ENCODE data around the gene SEMA3E. TPM values are rescaled to one million over a fixed set of nuclear protein-coding genes. Genes with fewer than 3 reads are reported as not detected.

The SEMA3E gene
- total and polyA plus RNA-seq, 10 of the 15 experiments (the other 5 are each of a cell fraction or from before 2014, with no cell fraction given) = 0.08 to 2.0 (median 0.82) TPM

DNA sequence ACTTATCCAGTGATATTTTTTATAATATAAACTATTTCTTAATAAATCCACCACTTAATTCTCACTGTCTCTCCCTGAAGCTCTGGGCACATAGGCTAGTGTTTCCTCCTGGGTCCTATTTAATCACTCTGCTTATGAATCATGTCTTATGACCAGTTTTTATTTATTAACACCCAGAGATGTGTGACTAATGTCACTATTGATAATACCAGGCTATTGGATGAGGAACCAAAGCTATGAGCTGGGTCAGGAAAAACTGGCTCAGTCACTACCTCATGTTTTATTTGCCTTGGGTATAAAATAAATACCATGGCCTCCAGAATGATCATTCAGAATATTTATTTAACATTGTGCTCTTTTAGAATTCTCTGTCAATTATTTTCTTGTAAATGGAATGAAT, 5.2 kb downstream of the SEMA3E start (continued):
- TF ChIP-seq, protein P1, sequence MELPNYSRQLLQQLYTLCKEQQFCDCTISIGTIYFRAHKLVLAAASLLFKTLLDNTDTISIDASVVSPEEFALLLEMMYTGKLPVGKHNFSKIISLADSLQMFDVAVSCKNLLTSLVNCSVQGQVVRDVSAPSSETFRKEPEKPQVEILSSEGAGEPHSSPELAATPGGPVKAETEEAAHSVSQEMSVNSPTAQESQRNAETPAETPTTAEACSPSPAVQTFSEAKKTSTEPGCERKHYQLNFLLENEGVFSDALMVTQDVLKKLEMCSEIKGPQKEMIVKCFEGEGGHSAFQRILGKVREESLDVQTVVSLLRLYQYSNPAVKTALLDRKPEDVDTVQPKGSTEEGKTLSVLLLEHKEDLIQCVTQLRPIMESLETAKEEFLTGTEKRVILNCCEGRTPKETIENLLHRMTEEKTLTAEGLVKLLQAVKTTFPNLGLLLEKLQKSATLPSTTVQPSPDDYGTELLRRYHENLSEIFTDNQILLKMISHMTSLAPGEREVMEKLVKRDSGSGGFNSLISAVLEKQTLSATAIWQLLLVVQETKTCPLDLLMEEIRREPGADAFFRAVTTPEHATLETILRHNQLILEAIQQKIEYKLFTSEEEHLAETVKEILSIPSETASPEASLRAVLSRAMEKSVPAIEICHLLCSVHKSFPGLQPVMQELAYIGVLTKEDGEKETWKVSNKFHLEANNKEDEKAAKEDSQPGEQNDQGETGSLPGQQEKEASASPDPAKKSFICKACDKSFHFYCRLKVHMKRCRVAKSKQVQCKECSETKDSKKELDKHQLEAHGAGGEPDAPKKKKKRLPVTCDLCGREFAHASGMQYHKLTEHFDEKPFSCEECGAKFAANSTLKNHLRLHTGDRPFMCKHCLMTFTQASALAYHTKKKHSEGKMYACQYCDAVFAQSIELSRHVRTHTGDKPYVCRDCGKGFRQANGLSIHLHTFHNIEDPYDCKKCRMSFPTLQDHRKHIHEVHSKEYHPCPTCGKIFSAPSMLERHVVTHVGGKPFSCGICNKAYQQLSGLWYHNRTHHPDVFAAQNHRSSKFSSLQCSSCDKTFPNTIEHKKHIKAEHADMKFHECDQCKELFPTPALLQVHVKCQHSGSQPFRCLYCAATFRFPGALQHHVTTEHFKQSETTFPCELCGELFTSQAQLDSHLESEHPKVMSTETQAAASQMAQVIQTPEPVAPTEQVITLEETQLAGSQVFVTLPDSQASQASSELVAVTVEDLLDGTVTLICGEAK (IDR thresholded peaks at IDR 0.05; ENCODE audit: borderline replicate concordance) = no peak
- TF ChIP-seq NBN (IDR thresholded peaks at IDR 0.05) (no peak), YY1 (IDR thresholded peaks at IDR 0.05; ENCODE audit: low read depth, low read length) (no peak), CBX3 (IDR thresholded peaks at IDR 0.05; ENCODE audit: borderline replicate concordance, low read depth) (no peak)
- TF ChIP-seq, protein P2, sequence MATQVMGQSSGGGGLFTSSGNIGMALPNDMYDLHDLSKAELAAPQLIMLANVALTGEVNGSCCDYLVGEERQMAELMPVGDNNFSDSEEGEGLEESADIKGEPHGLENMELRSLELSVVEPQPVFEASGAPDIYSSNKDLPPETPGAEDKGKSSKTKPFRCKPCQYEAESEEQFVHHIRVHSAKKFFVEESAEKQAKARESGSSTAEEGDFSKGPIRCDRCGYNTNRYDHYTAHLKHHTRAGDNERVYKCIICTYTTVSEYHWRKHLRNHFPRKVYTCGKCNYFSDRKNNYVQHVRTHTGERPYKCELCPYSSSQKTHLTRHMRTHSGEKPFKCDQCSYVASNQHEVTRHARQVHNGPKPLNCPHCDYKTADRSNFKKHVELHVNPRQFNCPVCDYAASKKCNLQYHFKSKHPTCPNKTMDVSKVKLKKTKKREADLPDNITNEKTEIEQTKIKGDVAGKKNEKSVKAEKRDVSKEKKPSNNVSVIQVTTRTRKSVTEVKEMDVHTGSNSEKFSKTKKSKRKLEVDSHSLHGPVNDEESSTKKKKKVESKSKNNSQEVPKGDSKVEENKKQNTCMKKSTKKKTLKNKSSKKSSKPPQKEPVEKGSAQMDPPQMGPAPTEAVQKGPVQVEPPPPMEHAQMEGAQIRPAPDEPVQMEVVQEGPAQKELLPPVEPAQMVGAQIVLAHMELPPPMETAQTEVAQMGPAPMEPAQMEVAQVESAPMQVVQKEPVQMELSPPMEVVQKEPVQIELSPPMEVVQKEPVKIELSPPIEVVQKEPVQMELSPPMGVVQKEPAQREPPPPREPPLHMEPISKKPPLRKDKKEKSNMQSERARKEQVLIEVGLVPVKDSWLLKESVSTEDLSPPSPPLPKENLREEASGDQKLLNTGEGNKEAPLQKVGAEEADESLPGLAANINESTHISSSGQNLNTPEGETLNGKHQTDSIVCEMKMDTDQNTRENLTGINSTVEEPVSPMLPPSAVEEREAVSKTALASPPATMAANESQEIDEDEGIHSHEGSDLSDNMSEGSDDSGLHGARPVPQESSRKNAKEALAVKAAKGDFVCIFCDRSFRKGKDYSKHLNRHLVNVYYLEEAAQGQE (IDR thresholded peaks at IDR 0.05; ENCODE audit: low read depth, low read length) = no peak
- TF ChIP-seq, protein P3, sequence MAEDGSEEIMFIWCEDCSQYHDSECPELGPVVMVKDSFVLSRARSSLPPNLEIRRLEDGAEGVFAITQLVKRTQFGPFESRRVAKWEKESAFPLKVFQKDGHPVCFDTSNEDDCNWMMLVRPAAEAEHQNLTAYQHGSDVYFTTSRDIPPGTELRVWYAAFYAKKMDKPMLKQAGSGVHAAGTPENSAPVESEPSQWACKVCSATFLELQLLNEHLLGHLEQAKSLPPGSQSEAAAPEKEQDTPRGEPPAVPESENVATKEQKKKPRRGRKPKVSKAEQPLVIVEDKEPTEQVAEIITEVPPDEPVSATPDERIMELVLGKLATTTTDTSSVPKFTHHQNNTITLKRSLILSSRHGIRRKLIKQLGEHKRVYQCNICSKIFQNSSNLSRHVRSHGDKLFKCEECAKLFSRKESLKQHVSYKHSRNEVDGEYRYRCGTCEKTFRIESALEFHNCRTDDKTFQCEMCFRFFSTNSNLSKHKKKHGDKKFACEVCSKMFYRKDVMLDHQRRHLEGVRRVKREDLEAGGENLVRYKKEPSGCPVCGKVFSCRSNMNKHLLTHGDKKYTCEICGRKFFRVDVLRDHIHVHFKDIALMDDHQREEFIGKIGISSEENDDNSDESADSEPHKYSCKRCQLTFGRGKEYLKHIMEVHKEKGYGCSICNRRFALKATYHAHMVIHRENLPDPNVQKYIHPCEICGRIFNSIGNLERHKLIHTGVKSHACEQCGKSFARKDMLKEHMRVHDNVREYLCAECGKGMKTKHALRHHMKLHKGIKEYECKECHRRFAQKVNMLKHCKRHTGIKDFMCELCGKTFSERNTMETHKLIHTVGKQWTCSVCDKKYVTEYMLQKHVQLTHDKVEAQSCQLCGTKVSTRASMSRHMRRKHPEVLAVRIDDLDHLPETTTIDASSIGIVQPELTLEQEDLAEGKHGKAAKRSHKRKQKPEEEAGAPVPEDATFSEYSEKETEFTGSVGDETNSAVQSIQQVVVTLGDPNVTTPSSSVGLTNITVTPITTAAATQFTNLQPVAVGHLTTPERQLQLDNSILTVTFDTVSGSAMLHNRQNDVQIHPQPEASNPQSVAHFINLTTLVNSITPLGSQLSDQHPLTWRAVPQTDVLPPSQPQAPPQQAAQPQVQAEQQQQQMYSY (CRISPR knock-in tag; IDR thresholded peaks at IDR 0.05) = no peak

Data from GM12878 (cell line).